ENCODE results near the gene SLIT3.

SLIT3 gene

GRCh38 chr5:168914491-168914890, 386.4 kb downstream of the SLIT3 start:
- Histone ChIP-seq H4K20me1 (ENCODE audit: control insufficient read depth, insufficient read depth, low read depth, low read length) (no peaks in the 10 kb centered on the region), H3K4me1 (ENCODE audit: control insufficient read depth, low read length) (peaks cover 14% of the 10 kb centered on the region)
- no peak for TF ChIP-seq CTCF (IDR thresholded peaks at IDR 0.05; ENCODE audit: low read depth, low read length, poor library complexity, severe bottlenecking)
- no peak for TF ChIP-seq EZH2phosphoT487 (IDR thresholded peaks at IDR 0.05; ENCODE audit: borderline replicate concordance, low read length)

GRCh38 chr5:168910874-168911273, 390.1 kb downstream of the SLIT3 start:
- no peak overlapping the region for H3K27ac ChIP-seq (ENCODE audit: low read depth, low read length)
- no peaks in the 10 kb centered on the region for H3K79me2 ChIP-seq (ENCODE audit: control insufficient read depth, low read length)
- no peaks in the 10 kb centered on the region for H3K9me2 ChIP-seq (replicated peaks; ENCODE audit: control insufficient read depth, low read length)
- H3K9me3 ChIP-seq (ENCODE audit: control insufficient read depth, insufficient read depth, low read length) = no peaks in the 10 kb centered on the region
- peaks cover 13% of the 10 kb centered on the region for H3K27me3 ChIP-seq (ENCODE audit: control insufficient read depth, low read length)
- no peaks in the 10 kb centered on the region for H4K20me1 ChIP-seq (ENCODE audit: control insufficient read depth, insufficient read depth, low read depth, low read length)
- no peak overlapping the region for H3K4me2 ChIP-seq (ENCODE audit: low read length)
- TF ChIP-seq CTCF (IDR thresholded peaks at IDR 0.05; ENCODE audit: low read depth, low read length, poor library complexity, severe bottlenecking) = no peak
- TF ChIP-seq EZH2phosphoT487 (IDR thresholded peaks at IDR 0.05; ENCODE audit: borderline replicate concordance, low read length) = no peak
- H3K4me3 ChIP-seq (ENCODE audit: low read length) = no peak overlapping the region
- H3K36me3 ChIP-seq (ENCODE audit: control insufficient read depth, low read length) = no peaks in the 10 kb centered on the region
- no peaks in the 10 kb centered on the region for H3K4me1 ChIP-seq (ENCODE audit: control insufficient read depth, low read length)
- no peaks in the 10 kb centered on the region for H3F3A ChIP-seq (ENCODE audit: control insufficient read depth, insufficient read depth)

More at GRCh38 chr5:168914491-168914890, 386.4 kb downstream of the SLIT3 start:
- Histone ChIP-seq H3K9me2 (replicated peaks; ENCODE audit: control insufficient read depth, low read length) (no peaks in the 10 kb centered on the region), H3K27me3 (ENCODE audit: control insufficient read depth, low read length) (peaks cover 42% of the 10 kb centered on the region), H3K27ac (ENCODE audit: low read depth, low read length) (no peak overlapping the region), H3F3A (ENCODE audit: control insufficient read depth, insufficient read depth) (no peaks in the 10 kb centered on the region), H3K79me2 (ENCODE audit: control insufficient read depth, low read length) (no peaks in the 10 kb centered on the region), H3K9me3 (ENCODE audit: control insufficient read depth, insufficient read depth, low read length) (no peaks in the 10 kb centered on the region), H3K4me3 (ENCODE audit: low read length) (no peak overlapping the region), H3K36me3 (ENCODE audit: control insufficient read depth, low read length) (no peaks in the 10 kb centered on the region), H3K4me2 (ENCODE audit: low read length) (no peak overlapping the region)

GRCh38 chr5:168908207-168908606, 392.7 kb downstream of the SLIT3 start:
- TF ChIP-seq EZH2phosphoT487 (IDR thresholded peaks at IDR 0.05; ENCODE audit: borderline replicate concordance, low read length) = no peak
- no peak for TF ChIP-seq CTCF (IDR thresholded peaks at IDR 0.05; ENCODE audit: low read depth, low read length, poor library complexity, severe bottlenecking)
- H3K79me2 ChIP-seq (ENCODE audit: control insufficient read depth, low read length) = no peaks in the 10 kb centered on the region
- H3K9me3 ChIP-seq (ENCODE audit: control insufficient read depth, insufficient read depth, low read length) = no peaks in the 10 kb centered on the region
- H3K9me2 ChIP-seq (replicated peaks; ENCODE audit: control insufficient read depth, low read length) = no peaks in the 10 kb centered on the region
- no peak overlapping the region for H3K27ac ChIP-seq (ENCODE audit: low read depth, low read length)
- H3K4me2 ChIP-seq (ENCODE audit: low read length) = no peak overlapping the region
- peaks cover 13% of the 10 kb centered on the region for H3K27me3 ChIP-seq (ENCODE audit: control insufficient read depth, low read length)
- H3F3A ChIP-seq (ENCODE audit: control insufficient read depth, insufficient read depth) = no peaks in the 10 kb centered on the region
- no peaks in the 10 kb centered on the region for H3K36me3 ChIP-seq (ENCODE audit: control insufficient read depth, low read length)
- H4K20me1 ChIP-seq (ENCODE audit: control insufficient read depth, insufficient read depth, low read depth, low read length) = no peaks in the 10 kb centered on the region
- H3K4me1 ChIP-seq (ENCODE audit: control insufficient read depth, low read length) = no peaks in the 10 kb centered on the region
- no peak overlapping the region for H3K4me3 ChIP-seq (ENCODE audit: low read length)

All from DOHH2 (cell line).